ENCODE measurements around the gene MAST3. TPM values are rescaled to one million over a fixed set of nuclear protein-coding genes. Genes with fewer than 3 reads are reported as not detected.

MAST3 gene
- total RNA-seq, 1 donor from 2014 or later, result 4.6 TPM

- no peak overlapping the region for H3K4me3 ChIP-seq
These were observed 35.5 kb upstream of the MAST3 start for GRCh38 chr19:18062028-18062427.

DNA sequence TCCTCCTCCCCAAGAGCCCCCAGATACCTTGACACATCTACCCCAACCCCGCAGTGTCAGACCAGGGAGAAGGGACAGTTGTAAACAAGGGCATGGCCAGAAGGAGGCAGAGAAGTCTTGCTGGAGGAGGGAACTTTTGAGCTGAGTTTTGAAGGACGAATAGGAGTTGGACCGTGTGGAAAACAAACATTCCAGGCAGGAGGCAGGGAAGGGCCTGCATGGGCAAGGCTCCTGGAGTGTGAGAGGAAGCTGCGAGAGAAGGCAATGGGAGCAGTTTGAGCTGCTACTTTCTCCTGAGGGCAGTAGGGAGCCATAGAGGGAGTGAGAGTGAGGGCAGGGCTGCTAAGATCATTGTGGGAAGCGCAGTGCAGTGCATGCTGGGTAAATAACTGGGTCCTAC is 34.1 kb upstream of the MAST3 start:
- TF ChIP-seq, protein P1, sequence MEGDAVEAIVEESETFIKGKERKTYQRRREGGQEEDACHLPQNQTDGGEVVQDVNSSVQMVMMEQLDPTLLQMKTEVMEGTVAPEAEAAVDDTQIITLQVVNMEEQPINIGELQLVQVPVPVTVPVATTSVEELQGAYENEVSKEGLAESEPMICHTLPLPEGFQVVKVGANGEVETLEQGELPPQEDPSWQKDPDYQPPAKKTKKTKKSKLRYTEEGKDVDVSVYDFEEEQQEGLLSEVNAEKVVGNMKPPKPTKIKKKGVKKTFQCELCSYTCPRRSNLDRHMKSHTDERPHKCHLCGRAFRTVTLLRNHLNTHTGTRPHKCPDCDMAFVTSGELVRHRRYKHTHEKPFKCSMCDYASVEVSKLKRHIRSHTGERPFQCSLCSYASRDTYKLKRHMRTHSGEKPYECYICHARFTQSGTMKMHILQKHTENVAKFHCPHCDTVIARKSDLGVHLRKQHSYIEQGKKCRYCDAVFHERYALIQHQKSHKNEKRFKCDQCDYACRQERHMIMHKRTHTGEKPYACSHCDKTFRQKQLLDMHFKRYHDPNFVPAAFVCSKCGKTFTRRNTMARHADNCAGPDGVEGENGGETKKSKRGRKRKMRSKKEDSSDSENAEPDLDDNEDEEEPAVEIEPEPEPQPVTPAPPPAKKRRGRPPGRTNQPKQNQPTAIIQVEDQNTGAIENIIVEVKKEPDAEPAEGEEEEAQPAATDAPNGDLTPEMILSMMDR (IDR thresholded peaks at IDR 0.05; ENCODE audit: borderline replicate concordance), result no peak
- no peaks in the 10 kb centered on the region for H3K9me3 ChIP-seq (replicated peaks)
- H3K4me1 ChIP-seq, result peaks cover 4% of the 10 kb centered on the region
- H3K27me3 ChIP-seq (ENCODE audit: low read depth), result peaks cover 34% of the 10 kb centered on the region
- no peak overlapping the region for H3K4me3 ChIP-seq
- H3K36me3 ChIP-seq, result no peaks in the 10 kb centered on the region
- no peak overlapping the region for H3K27ac ChIP-seq (replicated peaks)
- intact Hi-C loops (cut with micrococcal nuclease), result no loop called here
- DNase-seq, result no peak

More at GRCh38 chr19:18062028-18062427, 35.5 kb upstream of the MAST3 start:
- H3K9me3 ChIP-seq (replicated peaks), result no peaks in the 10 kb centered on the region
- no peaks in the 10 kb centered on the region for H3K36me3 ChIP-seq
- intact Hi-C loops (cut with micrococcal nuclease), result no loop called here
- H3K27ac ChIP-seq (replicated peaks), result no peak overlapping the region
- DNase-seq, result no peak
- TF ChIP-seq, protein P1 (IDR thresholded peaks at IDR 0.05; ENCODE audit: borderline replicate concordance), result no peak
- H3K4me1 ChIP-seq, result peaks cover 15% of the 10 kb centered on the region
- H3K27me3 ChIP-seq (ENCODE audit: low read depth), result peaks cover 30% of the 10 kb centered on the region

- H3K4me3 ChIP-seq, result no peak overlapping the region
- no peaks in the 10 kb centered on the region for H3K4me1 ChIP-seq
- no peaks in the 10 kb centered on the region for H3K9me3 ChIP-seq (replicated peaks)
- no peak overlapping the region for H3K27ac ChIP-seq (replicated peaks)
- intact Hi-C loops (cut with micrococcal nuclease), result no loop called here
- DNase-seq, result no peak
- H3K27me3 ChIP-seq (ENCODE audit: low read depth), result peaks cover 50% of the 10 kb centered on the region
- TF ChIP-seq, protein P1 (IDR thresholded peaks at IDR 0.05; ENCODE audit: borderline replicate concordance), result no peak
- H3K36me3 ChIP-seq, result no peaks in the 10 kb centered on the region
These were observed 32.4 kb upstream of the MAST3 start for GRCh38 chr19:18065173-18065495.

- no peak for DNase-seq
- Histone ChIP-seq H3K9me3 (replicated peaks) (no peaks in the 10 kb centered on the region), H3K36me3 (no peaks in the 10 kb centered on the region), H3K27ac (replicated peaks) (no peak overlapping the region), H3K4me3 (no peak overlapping the region), H3K27me3 (ENCODE audit: low read depth) (peaks cover 59% of the 10 kb centered on the region), H3K4me1 (no peaks in the 10 kb centered on the region)
- intact Hi-C loops (cut with micrococcal nuclease), result no loop called here
- TF ChIP-seq, protein P1 (IDR thresholded peaks at IDR 0.05; ENCODE audit: borderline replicate concordance), result no peak
These were observed 29.2 kb upstream of the MAST3 start for GRCh38 chr19:18068395-18068794.

DNA sequence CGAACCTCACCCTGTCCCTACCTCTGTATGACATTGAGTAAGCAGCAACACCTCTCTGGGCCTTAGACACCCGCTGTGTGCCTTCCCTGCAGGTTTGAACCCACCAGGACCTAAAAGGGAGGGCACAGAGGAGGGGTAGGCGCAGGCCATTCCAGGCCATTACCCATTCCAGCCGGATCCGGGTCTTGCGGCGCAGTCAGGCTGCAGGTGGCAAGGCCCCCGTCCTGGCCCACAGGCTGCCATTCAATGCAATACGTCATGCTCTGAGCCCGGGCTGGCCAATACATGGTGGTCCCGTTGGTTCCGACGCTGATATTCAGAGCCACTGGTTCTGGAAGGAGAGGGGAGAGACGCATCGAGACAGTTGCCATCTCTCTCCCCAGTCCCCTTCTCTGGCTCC is 28.2 kb upstream of the MAST3 start:
- no peak overlapping the region for H3K4me3 ChIP-seq
- no peak overlapping the region for H3K27ac ChIP-seq (replicated peaks)
- TF ChIP-seq, protein P1 (IDR thresholded peaks at IDR 0.05; ENCODE audit: borderline replicate concordance), result no peak
- no peaks in the 10 kb centered on the region for H3K9me3 ChIP-seq (replicated peaks)
- no peaks in the 10 kb centered on the region for H3K4me1 ChIP-seq
- no peak for DNase-seq
- H3K36me3 ChIP-seq, result no peaks in the 10 kb centered on the region
- intact Hi-C loops (cut with micrococcal nuclease), result no loop called here
- H3K27me3 ChIP-seq (ENCODE audit: low read depth), result peaks cover 61% of the 10 kb centered on the region

DNA sequence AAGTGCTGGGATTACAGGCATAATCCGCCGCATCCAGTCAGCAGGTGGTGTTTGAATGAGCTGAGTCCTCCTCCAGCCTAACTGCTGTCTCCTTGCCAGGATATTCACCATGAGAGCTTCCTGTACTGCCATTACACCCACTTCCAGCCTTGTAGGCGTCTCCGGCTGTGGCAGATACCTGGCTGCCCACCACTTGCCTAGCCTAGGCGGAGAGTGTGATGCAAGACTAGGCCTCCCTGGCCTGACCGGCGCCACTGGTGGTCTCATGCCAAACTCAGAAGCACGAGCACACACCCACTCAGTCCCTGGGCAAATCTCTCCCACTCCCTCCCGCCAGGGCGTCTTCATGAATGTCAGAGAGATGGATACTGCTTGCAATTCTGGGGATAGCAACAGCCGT is 27.4 kb upstream of the MAST3 start:
- TF ChIP-seq, protein P1 (IDR thresholded peaks at IDR 0.05; ENCODE audit: borderline replicate concordance), result no peak
- no peak for DNase-seq
- intact Hi-C loops (cut with micrococcal nuclease), result no loop called here
- no peaks in the 10 kb centered on the region for H3K36me3 ChIP-seq
- H3K4me3 ChIP-seq, result no peak overlapping the region
- no peaks in the 10 kb centered on the region for H3K4me1 ChIP-seq
- H3K9me3 ChIP-seq (replicated peaks), result no peaks in the 10 kb centered on the region
- no peak overlapping the region for H3K27ac ChIP-seq (replicated peaks)
- peaks cover 60% of the 10 kb centered on the region for H3K27me3 ChIP-seq (ENCODE audit: low read depth)

Measured in left ventricle myocardium inferior (tissue), 1 donor.